Left renal cortex interstitium (tissue), 4 donors: ENCODE measurements around the gene SCUBE2. TPM values are rescaled to one million over a fixed set of nuclear protein-coding genes. Genes with fewer than 3 reads are reported as not detected.

Source experiments
- DNase-seq, 4 donors: peaks; one replicate each; pipeline ENCODE4 v3.0.0-alpha.2; 2013; ENCODE audit warnings: low read depth in 4 of 4, low spot score in 2 of 4, missing footprints in 1 of 4
- polyA plus RNA-seq, 4 donors: library from polyadenylated mRNA; unstranded; fragments of 120-200 nt; gene quantifications; one replicate each; pipeline ENCODE4 v1.2.1, GENCODE V29; 2013; ENCODE audit not compliant: insufficient read length in 4 of 4

Gene SCUBE2
- polyA plus RNA-seq, 4 donors, result 4.5 to 7.9 (median 6.2) TPM

DNA sequence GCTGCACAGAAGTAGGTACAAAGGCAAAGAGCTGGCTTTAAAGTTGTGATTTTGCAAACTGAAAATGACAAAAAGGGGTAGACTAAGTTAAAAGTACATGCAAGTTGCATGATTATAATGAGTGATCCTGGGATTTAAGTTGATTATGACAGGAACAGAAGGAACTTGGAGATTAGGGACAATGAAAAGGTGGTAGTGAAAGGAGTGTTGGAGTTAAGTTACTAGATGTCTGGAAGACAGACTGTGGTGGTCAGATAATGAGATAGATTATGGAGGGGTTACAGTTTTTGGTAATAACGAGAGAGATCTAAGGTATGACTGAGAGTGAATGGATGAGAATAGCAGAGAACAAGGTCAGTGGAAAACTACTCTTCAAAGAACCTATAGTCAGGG is 119.5 kb downstream of the SCUBE2 start:
- no peak for DNase-seq

DNA sequence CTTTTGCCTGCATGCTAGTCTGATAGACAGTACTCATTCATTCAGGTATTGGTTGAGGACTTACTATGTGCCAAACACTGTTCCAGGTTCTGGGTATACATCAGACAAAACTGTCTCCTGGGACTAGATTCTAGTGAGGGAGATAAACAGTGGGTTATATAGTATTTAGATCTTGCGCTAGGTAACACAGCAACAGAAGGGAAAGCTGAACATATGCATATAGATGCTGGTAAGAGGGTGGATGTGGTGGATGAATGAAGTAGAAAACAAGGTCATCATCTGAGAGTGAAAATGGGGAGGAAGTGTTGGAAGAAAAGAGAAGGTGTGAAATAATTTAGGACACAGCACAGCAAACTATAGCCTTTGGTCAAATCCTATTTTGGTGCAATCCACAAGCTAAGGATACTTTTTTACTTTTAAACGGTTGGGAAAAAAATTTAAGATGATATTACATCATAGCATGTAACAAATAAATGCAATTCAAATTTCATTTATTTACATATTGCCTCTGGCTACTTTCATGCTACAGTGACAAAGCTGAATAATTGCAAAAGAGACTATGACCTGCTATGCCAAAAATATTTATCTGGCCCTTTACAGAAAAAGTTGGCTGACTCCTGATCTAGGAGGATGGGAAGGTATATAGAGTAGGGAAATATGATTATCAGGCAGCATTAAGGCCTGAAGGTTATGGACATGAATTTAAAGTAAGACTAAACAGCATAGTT is 120.0 kb downstream of the SCUBE2 start:
- no peak for DNase-seq

Other genes with a start within 250 kb of the SCUBE2 start
- gene AKIP1, start 180.4 kb downstream of the SCUBE2 start, polyA plus RNA-seq, result 10 to 100 TPM; 18.8 to 24.2 (median 21.6) TPM
- 1 to 10 TPM in 1 of 4 donors, under 1 TPM in 3; 0.61 to 1.8 (median 0.90) TPM for gene C11orf16, start 158.7 kb downstream of the SCUBE2 start, polyA plus RNA-seq
- under 1 TPM in 2 of 4 donors, not detected in 2; 0.25 to 0.27 TPM for gene ASCL3, start 148.6 kb downstream of the SCUBE2 start, polyA plus RNA-seq
- 10 to 100 TPM; 54.5 to 69.6 (median 63.3) TPM for gene TMEM9B, start 127.2 kb downstream of the SCUBE2 start, polyA plus RNA-seq
- gene NRIP3, start 87.6 kb downstream of the SCUBE2 start, polyA plus RNA-seq, result 1 to 10 TPM in 2 of 4 donors, under 1 TPM in 2; 0.69 to 1.2 (median 1.1) TPM
- gene DENND5A, start 173.8 kb upstream of the SCUBE2 start, polyA plus RNA-seq, result 10 to 100 TPM; 77.9 to 98.5 (median 92.7) TPM
- 10 to 100 TPM; 34.9 to 51.2 (median 37.6) TPM for gene TMEM41B, start 223.0 kb upstream of the SCUBE2 start, polyA plus RNA-seq